Right lobe of liver (tissue), 6 donors: Measurements from ENCODE around the gene SIGLEC10. TPM values are rescaled to one million over a fixed set of nuclear protein-coding genes. Genes with fewer than 3 reads are reported as not detected.

ENCODE experiments used
- ATAC-seq, 4 donors: fragments of 200-7000 bp; cut with Tn5 transposase; one replicate each; pipeline ENCODE4 v1.9.1; 2020; ENCODE audit warnings: mild to moderate bottlenecking in 4 of 4, moderate library complexity in 4 of 4
- DNase-seq, 3 donors: peaks; one replicate each; pipeline ENCODE4 v3.0.0-alpha.2; 2020
- H3K27ac ChIP-seq, 3 donors: fragments of 200-600 bp; one replicate each; pipeline ENCODE4 v1.8.0; 2022
- H3K27me3 ChIP-seq, 2 donors: fragments of 200-600 bp; one replicate each; pipeline ENCODE4 v1.8.0; 2022
- H3K36me3 ChIP-seq, 4 donors: fragments of 200-600 bp; sonication (generic) in 1 of 4; one replicate each; pipeline versions ENCODE4 v1.5.1 to v1.8.0; 2017 to 2022; ENCODE audit warnings: control low read depth in 1 of 4
- H3K4me1 ChIP-seq, 4 donors: fragments of 200-600 bp; sonication (generic) in 1 of 4; one replicate each; pipeline versions ENCODE4 v1.5.1 to v1.8.0; 2017 to 2022; ENCODE audit warnings: control low read depth in 1 of 4
- H3K4me3 ChIP-seq, 3 donors: fragments of 200-600 bp; one replicate each; pipeline ENCODE4 v1.8.0; 2022
- H3K9me3 ChIP-seq, 4 donors: fragments of 200-600 bp; sonication (generic) in 1 of 4; one replicate each; pipeline versions ENCODE4 v1.5.1 to v1.8.0; 2017 to 2022; ENCODE audit warnings: control low read depth in 1 of 4
- CTCF ChIP-seq, 4 donors: fragments of 200-600 bp in 3 of 4; fragments of 450-650 bp in 1 of 4; IDR thresholded peaks; one replicate each; pipeline versions ENCODE4 v1.5.1 to v1.8.0; 2016 to 2022; ENCODE audit warnings: antibody characterized with exemption in 4 of 4, mild to moderate bottlenecking in 2 of 4
- POLR2A ChIP-seq: fragments of 450-650 bp; IDR thresholded peaks from one replicate; pipeline ENCODE4 v1.6.1; 2017; ENCODE audit warnings: antibody characterized with exemption, mild to moderate bottlenecking
- WGBS: methylation state at CpG from one replicate; pipeline ENCODE4 v1.1.6; 2018; ENCODE audit warnings: low coverage, low lambda C conversion rate; ENCODE audit not compliant: insufficient coverage; ENCODE audit errors: missing lambda C conversion rate; 5-methylcytosine and 5-hydroxymethylcytosine counted together
- intact Hi-C, 2 donors: fragments of 100-400 bp; cut with DNase I; formaldehyde crosslinking; loops; one replicate each; pipeline versions ENCODE4 v1.11.2 to v1.14.1; 2022
- total RNA-seq, 6 experiments: library from RNA; depleted of rRNA in 2 of 6; stranded (reverse); fragments of >200 nt in 2 of 6; fragmentation: NEBNext Ultra II Directional in 3 of 6; extraction: Animal tissue kit (Norgen Biotek cat#: 25700) in 3 of 6; gene quantifications; one replicate each; pipeline versions ENCODE4 v1.1.0 to v1.2.4, GENCODE V29; 2016 to 2023
- donor health status: DM: no; HTN: yes; CAD: no.
- donor health status: DM: no; HTN: no; CAD: no.
- donor health status: DM: no; HTN: no; CAD: no.
- donor health status: DM: no; HTN: yes; CAD: no.
- donor health status: DM: no; HTN: yes; CAD: no.

SIGLEC10 gene
- total RNA-seq, 6 experiments from 2014 or later, result 2.0 to 12.4 (median 5.6) TPM

GRCh38 chr19:51392701-51393100, 24.7 kb downstream of the SIGLEC10 start:
- WGBS, result 91% methylated on average over 1 of the region's 1 CpG
- Histone ChIP-seq H3K4me3 (no peak overlapping the region), H3K27me3 (no peaks in the 10 kb centered on the region), H3K9me3 (no peaks in the 10 kb centered on the region), H3K27ac (no peak overlapping the region), H3K36me3 (no peaks in the 10 kb centered on the region), H3K4me1 (peaks cover 0 to 3% (median 0%) of the 10 kb centered on the region in 4 donors)
- TF ChIP-seq POLR2A (no peak), CTCF (IDR thresholded peaks at IDR 0.05) (no peak)
- ATAC-seq, result no peak
- intact Hi-C loops, result no loop called here
- no peak for DNase-seq

DNA sequence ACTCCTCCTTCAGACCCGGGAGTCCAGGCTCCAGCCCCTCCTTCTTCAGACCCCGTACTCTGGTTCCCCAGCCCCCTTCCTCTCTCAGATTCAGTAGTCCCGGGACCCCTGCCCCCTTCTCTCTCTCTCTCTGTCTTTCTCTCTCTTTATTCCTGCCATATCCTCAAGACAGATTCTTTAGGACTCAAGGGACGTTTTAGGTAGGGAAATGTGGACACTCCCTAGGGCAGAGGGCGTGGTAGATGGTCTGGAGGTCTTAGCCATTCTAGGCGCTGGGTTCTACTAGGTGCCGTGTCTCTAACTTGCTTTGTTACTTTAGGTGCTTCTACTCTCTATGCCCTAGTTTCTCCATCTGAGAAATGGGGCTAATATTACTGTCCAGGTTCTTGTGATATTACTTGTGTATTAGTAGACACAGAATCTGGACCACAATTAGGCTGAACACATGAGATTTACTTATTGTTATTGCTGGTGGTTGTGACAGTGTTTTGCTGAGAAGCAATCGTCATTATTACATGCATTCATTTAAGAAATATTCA, 26.3 kb downstream of the SIGLEC10 start:
- intact Hi-C loops, result no loop called here
- ATAC-seq (no peak), DNase-seq (no peak)
- WGBS, result 62% methylated on average over 8 of the region's 8 CpGs
- H3K9me3 ChIP-seq, result no peaks in the 10 kb centered on the region
- no peak overlapping the region for H3K4me3 ChIP-seq
- TF ChIP-seq POLR2A, result no peak
- no peak for TF ChIP-seq CTCF (IDR thresholded peaks at IDR 0.05)
- H3K27me3 ChIP-seq, result no peaks in the 10 kb centered on the region
- peaks cover 0 to 3% (median 0%) of the 10 kb centered on the region in 4 donors for H3K4me1 ChIP-seq
- no peak overlapping the region for H3K27ac ChIP-seq
- H3K36me3 ChIP-seq, result no peaks in the 10 kb centered on the region

DNA sequence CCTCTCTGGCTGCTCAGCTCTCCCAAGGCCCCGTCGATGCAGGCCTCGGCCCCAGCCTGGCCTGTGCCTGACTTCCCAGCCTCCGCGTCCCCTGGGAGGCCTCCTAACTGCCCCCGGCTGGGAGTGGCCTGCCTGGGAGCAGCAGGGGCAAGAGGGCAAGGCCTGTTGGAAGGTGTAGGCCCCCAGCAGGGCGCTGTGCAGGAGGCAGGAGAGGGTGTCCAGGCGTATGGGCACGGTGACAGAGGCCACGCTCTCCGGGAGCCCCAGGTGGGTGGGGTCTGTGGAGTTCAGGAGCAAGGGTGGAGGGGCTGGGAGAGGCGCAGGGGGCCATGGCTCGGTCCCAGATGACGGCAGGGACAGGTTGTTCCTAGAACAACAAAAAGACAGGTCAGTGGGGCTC, 28.3 kb downstream of the SIGLEC10 start:
- TF ChIP-seq CTCF (IDR thresholded peaks at IDR 0.05), result no peak
- Histone ChIP-seq H3K4me3 (no peak overlapping the region), H3K27me3 (no peaks in the 10 kb centered on the region), H3K36me3 (no peaks in the 10 kb centered on the region), H3K4me1 (no peaks in the 10 kb centered on the region), H3K27ac (no peak overlapping the region), H3K9me3 (no peaks in the 10 kb centered on the region)
- ATAC-seq (peak in 1 of 4 donors; percentile 27), DNase-seq (no peak)
- 71% methylated on average over 3 of the region's 14 CpGs for WGBS
- intact Hi-C loops, result no loop called here

- Histone ChIP-seq H3K27ac (no peak within 1 kb of the TSS), H3K4me1 (no peaks in the 10 kb centered on the region), H3K4me3 (no peak within 1 kb of the TSS), H3K27me3 (no peaks in the 10 kb centered on the region), H3K9me3 (no peaks in the 10 kb centered on the region), H3K36me3 (no peaks in the 10 kb centered on the region)
- ATAC-seq (no peak), DNase-seq (no peak)
- no peak for TF ChIP-seq POLR2A
- 85% methylated on average over 13 of the region's 15 CpGs for WGBS
- intact Hi-C loops, result no loop called here
Measured at GRCh38 chr19:51387924-51388389, 29.5 kb downstream of the SIGLEC10 start, which contains the start of gene LIM2. Gene LIM2, minus strand, starts transcription at chr19:51387974. Its CDS starts 531 bp downstream, at chr19:51387443.

GRCh38 chr19:51386882-51387520, 30.4 kb downstream of the SIGLEC10 start:
- Histone ChIP-seq H3K4me1 (no peaks in the 10 kb centered on the region), H3K36me3 (no peaks in the 10 kb centered on the region), H3K27ac (no peak overlapping the region), H3K9me3 (no peaks in the 10 kb centered on the region), H3K4me3 (no peak overlapping the region), H3K27me3 (no peaks in the 10 kb centered on the region)
- 68% methylated on average over 5 of the region's 14 CpGs for WGBS
- intact Hi-C loops, result no loop called here
- peak in 1 of 4 donors; percentile 8 for ATAC-seq
- TF ChIP-seq POLR2A (no peak), CTCF (IDR thresholded peaks at IDR 0.05) (no peak)
- no peak for DNase-seq
